ENCODE measurements around the gene FMN1. TPM values are rescaled to one million over a fixed set of nuclear protein-coding genes. Genes with fewer than 3 reads are reported as not detected.
A peak's percentile ranks its signal among the peaks of the same experiment; 100 is the strongest.

Gene FMN1
- total RNA-seq, 4 donors from 2014 or later = 2.6 to 6.6 (median 4.2) TPM

DNA sequence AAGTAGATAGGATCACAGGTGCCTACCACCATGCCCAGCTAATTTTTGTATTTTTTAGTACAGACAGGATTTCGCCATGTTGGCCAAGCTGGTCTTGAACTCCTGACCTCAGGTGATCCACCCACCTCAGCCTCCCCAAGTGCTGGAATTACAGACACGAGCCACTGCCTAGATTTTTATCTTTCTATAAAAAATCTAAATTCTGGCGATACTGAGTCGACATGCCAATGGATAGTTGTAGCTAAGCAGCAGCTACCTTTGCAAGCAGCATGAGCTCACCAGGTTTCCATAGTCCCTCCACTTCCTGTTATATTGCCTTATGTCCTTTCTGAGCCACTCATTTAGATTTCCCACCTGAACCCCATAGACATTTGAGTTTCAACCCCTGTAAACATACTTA lies 13.1 kb upstream of the FMN1 start:
- H3K27ac ChIP-seq = no peak overlapping the region
- no peak for TF ChIP-seq POLR2A (IDR thresholded peaks at IDR 0.05)
- TF ChIP-seq, protein P1, sequence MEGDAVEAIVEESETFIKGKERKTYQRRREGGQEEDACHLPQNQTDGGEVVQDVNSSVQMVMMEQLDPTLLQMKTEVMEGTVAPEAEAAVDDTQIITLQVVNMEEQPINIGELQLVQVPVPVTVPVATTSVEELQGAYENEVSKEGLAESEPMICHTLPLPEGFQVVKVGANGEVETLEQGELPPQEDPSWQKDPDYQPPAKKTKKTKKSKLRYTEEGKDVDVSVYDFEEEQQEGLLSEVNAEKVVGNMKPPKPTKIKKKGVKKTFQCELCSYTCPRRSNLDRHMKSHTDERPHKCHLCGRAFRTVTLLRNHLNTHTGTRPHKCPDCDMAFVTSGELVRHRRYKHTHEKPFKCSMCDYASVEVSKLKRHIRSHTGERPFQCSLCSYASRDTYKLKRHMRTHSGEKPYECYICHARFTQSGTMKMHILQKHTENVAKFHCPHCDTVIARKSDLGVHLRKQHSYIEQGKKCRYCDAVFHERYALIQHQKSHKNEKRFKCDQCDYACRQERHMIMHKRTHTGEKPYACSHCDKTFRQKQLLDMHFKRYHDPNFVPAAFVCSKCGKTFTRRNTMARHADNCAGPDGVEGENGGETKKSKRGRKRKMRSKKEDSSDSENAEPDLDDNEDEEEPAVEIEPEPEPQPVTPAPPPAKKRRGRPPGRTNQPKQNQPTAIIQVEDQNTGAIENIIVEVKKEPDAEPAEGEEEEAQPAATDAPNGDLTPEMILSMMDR (IDR thresholded peaks at IDR 0.05 in 4 of 5, conservative IDR thresholded peaks at IDR 0.05 in 1 of 5) = no peak
- H3K9me3 ChIP-seq = no peaks in the 10 kb centered on the region
- in situ Hi-C loops (cut with MboI; ENCODE audit: low sequenced_read_pairs in 4 of 4) = loop anchor here in 1 of 4 donors (25.0 kb wide), 1 partner anchor 120 kb away; no protein-coding TSS in a partner anchor
- H3K27me3 ChIP-seq = no peaks in the 10 kb centered on the region
- intact Hi-C loops (cut with DNase I; ENCODE audit: low total_unique reads) = no loop called here
- H3K36me3 ChIP-seq = no peaks in the 10 kb centered on the region
- peaks cover 0 to 6% of the 10 kb centered on the region in 2 donors for H3K4me1 ChIP-seq
- ATAC-seq = no peak
- no peak overlapping the region for H3K4me3 ChIP-seq
- no peak for DNase-seq

DNA sequence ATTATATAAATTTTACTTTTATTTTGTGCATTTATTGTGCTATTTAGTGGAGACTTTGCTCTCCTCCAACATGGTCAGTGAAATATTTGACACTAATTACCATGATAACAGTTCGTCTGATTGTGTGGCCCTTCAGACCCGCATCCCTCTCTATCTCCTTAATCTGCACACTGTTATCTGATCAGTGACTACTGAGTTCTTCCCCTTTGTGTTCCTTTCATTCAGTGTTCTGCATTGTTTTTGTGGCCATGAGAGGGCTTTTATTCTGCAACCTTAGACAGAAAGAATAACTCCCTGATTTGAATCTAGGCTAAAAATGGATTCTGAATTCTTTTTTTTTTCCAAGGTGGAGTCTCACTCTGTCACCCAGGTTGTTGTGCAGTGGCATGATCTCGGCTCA lies 11.9 kb upstream of the FMN1 start:
- H3K36me3 ChIP-seq = no peaks in the 10 kb centered on the region
- no peaks in the 10 kb centered on the region for H3K27me3 ChIP-seq
- no peaks in the 10 kb centered on the region for H3K9me3 ChIP-seq
- in situ Hi-C loops (cut with MboI; ENCODE audit: low sequenced_read_pairs in 4 of 4) = loop anchor here in 1 of 4 donors (25.0 kb wide), 1 partner anchor 119 kb away; no protein-coding TSS in a partner anchor
- H3K27ac ChIP-seq = no peak overlapping the region
- H3K4me3 ChIP-seq = no peak overlapping the region
- no peak for TF ChIP-seq POLR2A (IDR thresholded peaks at IDR 0.05)
- TF ChIP-seq, protein P1 (IDR thresholded peaks at IDR 0.05 in 4 of 5, conservative IDR thresholded peaks at IDR 0.05 in 1 of 5) = no peak
- DNase-seq (no peak), ATAC-seq (no peak)
- peaks cover 11 to 15% of the 10 kb centered on the region in 2 donors for H3K4me1 ChIP-seq
- intact Hi-C loops (cut with DNase I; ENCODE audit: low total_unique reads) = no loop called here

DNA sequence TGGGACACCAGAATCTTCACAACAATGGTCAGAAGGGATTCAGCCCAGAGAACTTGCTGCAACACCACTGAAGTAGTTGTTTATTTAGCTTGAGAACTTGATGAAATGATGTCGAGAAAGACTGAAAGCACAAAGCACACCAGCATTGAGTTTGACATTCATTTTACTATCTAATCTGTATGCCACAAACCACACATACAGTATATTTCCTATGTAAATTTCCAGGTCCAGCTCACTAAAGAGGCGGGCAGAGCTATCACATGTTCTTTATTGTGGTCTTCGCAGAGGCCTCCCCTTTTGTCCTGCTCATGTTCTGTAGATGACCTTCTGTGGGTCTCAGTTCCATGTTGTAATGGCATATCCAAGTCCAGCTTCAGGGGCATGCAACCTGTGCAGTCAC lies 10.4 kb upstream of the FMN1 start:
- in situ Hi-C loops (cut with MboI; ENCODE audit: low sequenced_read_pairs in 4 of 4) (loop anchor here in 1 of 4 donors (25.0 kb wide), 1 partner anchor 118 kb away; no protein-coding TSS in a partner anchor), intact Hi-C loops (cut with DNase I; ENCODE audit: low total_unique reads) (loop anchor here (5.0 kb wide), 1 partner anchor 68 kb away; no protein-coding TSS in a partner anchor)
- TF ChIP-seq POLR2A (IDR thresholded peaks at IDR 0.05) = no peak
- no peaks in the 10 kb centered on the region for H3K9me3 ChIP-seq
- ATAC-seq (no peak), DNase-seq (no peak)
- no peak overlapping the region for H3K4me3 ChIP-seq
- peaks cover 18 to 21% of the 10 kb centered on the region in 2 donors for H3K4me1 ChIP-seq
- H3K27ac ChIP-seq = no peak overlapping the region
- H3K27me3 ChIP-seq = no peaks in the 10 kb centered on the region
- H3K36me3 ChIP-seq = no peaks in the 10 kb centered on the region

DNA sequence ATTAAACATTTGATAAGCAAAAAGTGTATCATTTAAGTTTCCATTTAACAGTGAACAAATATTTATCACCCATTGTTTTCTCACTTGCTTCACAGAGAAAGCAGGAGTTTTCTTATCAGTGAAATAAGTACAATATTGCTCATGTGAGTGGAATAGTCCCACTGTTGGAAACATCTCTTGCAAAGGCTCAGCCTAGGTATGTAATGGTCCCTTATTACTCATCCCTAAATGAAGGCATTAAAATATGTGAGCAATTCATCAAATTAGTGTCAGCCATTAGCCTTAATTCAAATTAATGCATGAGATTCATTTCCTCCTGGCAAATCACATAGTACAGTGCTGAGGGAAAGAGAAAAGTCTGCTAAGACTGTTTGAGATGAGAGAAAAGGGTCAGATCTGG lies 9.6 kb upstream of the FMN1 start:
- no peak overlapping the region for H3K4me3 ChIP-seq
- in situ Hi-C loops (cut with MboI; ENCODE audit: low sequenced_read_pairs in 4 of 4) = loop anchor here in 1 of 4 donors (25.0 kb wide), 1 partner anchor 117 kb away; no protein-coding TSS in a partner anchor
- H3K4me1 ChIP-seq = peaks cover 18 to 21% of the 10 kb centered on the region in 2 donors
- H3K27ac ChIP-seq = no peak overlapping the region
- intact Hi-C loops (cut with DNase I; ENCODE audit: low total_unique reads) = loop anchor here (5.0 kb wide), 1 partner anchor 67 kb away; no protein-coding TSS in a partner anchor
- no peak for DNase-seq
- no peaks in the 10 kb centered on the region for H3K27me3 ChIP-seq
- no peaks in the 10 kb centered on the region for H3K9me3 ChIP-seq
- TF ChIP-seq, protein P1 (IDR thresholded peaks at IDR 0.05 in 4 of 5, conservative IDR thresholded peaks at IDR 0.05 in 1 of 5) = no peak
- no peak for TF ChIP-seq POLR2A (IDR thresholded peaks at IDR 0.05)
- no peaks in the 10 kb centered on the region for H3K36me3 ChIP-seq
- no peak for ATAC-seq

DNA sequence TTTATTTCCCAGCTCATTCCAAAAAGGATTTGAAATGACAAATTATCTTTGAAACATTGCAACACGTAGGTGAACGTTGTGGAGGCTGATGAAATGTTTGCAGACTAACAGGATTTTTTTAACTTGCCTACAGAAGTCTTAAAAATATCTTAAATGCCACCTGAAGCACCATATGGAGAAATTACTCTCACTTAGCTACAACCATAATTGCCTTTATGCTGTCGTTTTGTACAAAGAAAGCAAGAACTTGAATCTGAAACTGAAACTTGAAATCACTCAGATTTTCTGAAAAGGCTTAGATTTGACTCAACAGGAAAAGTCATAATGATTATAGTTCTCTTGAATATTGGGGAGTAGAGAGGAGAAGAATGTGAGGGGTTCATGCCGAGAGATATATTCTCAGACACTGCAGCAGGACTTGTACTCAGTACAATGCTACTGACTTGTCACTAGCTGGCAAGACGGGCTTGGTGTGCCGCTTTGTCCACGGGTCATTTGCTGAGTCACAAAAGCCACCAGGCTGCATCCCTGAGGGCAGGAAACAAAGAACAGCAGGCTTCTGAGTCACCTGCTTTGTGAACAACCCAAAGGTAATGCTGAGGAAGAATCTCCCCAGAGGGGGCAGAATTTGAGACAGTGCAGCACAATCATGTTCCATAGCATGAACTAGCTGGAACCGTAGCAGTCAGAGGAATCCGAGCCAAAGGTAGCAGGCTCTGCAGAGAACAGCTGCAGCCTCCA lies 7.1 kb upstream of the FMN1 start:
- intact Hi-C loops (cut with DNase I; ENCODE audit: low total_unique reads) = loop anchor here (5.0 kb wide), 1 partner anchor 64 kb away; no protein-coding TSS in a partner anchor
- peak overlapping the region; percentile 20 to 35 (median 23) for H3K4me3 ChIP-seq
- H3K27me3 ChIP-seq = no peaks in the 10 kb centered on the region
- H3K36me3 ChIP-seq = no peaks in the 10 kb centered on the region
- in situ Hi-C loops (cut with MboI; ENCODE audit: low sequenced_read_pairs in 4 of 4) = loop anchor here in 1 of 4 donors (25.0 kb wide), 1 partner anchor 114 kb away; no protein-coding TSS in a partner anchor
- peak in 1 of 2 donors; percentile 15 for TF ChIP-seq POLR2A (IDR thresholded peaks at IDR 0.05)
- TF ChIP-seq, protein P1 (IDR thresholded peaks at IDR 0.05 in 4 of 5, conservative IDR thresholded peaks at IDR 0.05 in 1 of 5) = peak in 3 of 5 experiments; percentile 19 to 43 (median 26)
- DNase-seq = peak; percentile 76 to 83
- peaks cover 18 to 21% of the 10 kb centered on the region in 2 donors for H3K4me1 ChIP-seq
- peak overlapping the region; percentile 41 to 68 (median 57) for H3K27ac ChIP-seq
- H3K9me3 ChIP-seq = no peaks in the 10 kb centered on the region
- peak; percentile 98 to 99 for ATAC-seq

All from gastrocnemius medialis (tissue), 4 donors.